ENCODE results near the gene RPL28.
"Not testable (repeated sequence)": the region's sequence is repeated elsewhere in the genome, so short reads cannot be mapped to it uniquely, and the experiment has no call there.

GRCh38 chr19:55407550-55407799 lies 21.7 kb downstream of the RPL28 start, which contains the start of gene UBE2S:
- TF ChIP-seq, protein P1, sequence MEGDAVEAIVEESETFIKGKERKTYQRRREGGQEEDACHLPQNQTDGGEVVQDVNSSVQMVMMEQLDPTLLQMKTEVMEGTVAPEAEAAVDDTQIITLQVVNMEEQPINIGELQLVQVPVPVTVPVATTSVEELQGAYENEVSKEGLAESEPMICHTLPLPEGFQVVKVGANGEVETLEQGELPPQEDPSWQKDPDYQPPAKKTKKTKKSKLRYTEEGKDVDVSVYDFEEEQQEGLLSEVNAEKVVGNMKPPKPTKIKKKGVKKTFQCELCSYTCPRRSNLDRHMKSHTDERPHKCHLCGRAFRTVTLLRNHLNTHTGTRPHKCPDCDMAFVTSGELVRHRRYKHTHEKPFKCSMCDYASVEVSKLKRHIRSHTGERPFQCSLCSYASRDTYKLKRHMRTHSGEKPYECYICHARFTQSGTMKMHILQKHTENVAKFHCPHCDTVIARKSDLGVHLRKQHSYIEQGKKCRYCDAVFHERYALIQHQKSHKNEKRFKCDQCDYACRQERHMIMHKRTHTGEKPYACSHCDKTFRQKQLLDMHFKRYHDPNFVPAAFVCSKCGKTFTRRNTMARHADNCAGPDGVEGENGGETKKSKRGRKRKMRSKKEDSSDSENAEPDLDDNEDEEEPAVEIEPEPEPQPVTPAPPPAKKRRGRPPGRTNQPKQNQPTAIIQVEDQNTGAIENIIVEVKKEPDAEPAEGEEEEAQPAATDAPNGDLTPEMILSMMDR (IDR thresholded peaks at IDR 0.05) = peak; percentile 3
- not testable (repeated sequence) for TF ChIP-seq EZH2phosphoT487, EZH2 (IDR thresholded peaks at IDR 0.05)
